ENCODE results near the gene ZFP3. TPM values are rescaled to one million over a fixed set of nuclear protein-coding genes. Genes with fewer than 3 reads are reported as not detected.
"Not testable (repeated sequence)": the region's sequence is repeated elsewhere in the genome, so short reads cannot be mapped to it uniquely, and the experiment has no call there.

Gene ZFP3
- total RNA-seq, 2 experiments from 2014 or later: 2.6 to 2.7 TPM

DNA sequence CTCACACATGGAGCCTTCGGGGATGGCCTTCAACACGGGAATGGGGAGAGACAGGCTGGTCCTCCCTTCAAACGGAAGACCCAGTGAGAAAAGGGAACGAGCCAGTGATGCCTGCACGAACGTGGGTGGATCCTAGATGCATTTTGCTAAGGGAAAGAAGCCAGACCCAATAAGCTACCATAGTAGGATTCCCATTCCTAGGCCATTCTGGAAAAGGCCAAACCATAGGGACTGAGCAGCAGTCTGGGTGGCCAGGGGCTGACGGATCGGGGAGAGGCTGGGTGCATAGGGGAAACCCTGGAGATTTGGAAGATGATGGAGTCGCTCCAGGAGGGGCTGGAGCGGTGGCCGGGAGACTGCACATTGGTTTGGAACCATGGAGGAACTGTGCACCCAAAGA lies 56.3 kb downstream of the ZFP3 start:
- POLR2A ChIA-PET, CTCF ChIA-PET: not testable (repeated sequence)

GRCh38 chr17:5135131-5135712 lies 57.0 kb downstream of the ZFP3 start:
- CTCF ChIA-PET, POLR2A ChIA-PET: not testable (repeated sequence)

GRCh38 chr17:5135726-5136579 lies 57.7 kb downstream of the ZFP3 start:
- POLR2A ChIA-PET: no interaction called here
- CTCF ChIA-PET: no interaction called here

DNA sequence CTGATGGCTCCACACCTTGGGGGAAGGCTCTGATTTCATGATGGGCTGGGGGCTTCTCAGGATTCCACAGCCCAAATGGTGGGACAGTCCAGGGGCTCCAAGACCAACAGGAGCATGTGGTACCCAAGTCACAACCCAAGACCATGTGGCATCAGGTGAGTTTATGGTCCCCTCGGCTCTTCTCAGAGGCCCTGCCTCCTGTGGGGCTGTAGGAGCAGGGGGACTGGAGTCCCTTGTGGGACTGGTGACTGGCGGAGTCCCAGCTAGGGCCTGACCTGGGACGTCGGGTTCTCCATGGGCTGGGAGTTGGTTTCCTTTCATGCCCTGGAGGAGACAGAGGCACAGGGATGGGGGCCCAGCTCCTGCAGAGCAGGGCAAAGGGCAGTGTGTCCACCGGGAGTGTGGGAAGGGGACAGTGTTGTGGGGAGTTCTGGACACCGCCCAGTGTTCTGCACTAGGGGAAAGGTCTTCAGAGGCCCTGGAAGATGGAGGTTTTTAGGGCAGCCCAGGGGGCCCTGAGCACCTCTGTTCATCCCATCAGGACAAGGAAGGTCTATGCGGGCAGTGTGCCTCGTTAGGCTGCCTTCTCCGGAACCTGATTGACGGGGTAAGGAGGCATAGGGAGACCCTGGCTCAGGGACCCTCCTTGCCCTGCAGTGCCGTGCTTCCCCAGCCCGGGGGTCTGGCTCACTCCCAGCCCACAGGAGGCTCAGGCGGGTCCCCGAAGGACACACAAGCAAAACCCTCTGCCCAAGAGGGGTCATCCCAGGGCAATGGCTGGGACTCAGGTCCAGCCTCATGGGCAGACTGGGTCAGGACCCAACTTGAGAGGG lies 58.5 kb downstream of the ZFP3 start:
- POLR2A ChIA-PET, CTCF ChIA-PET: not testable (repeated sequence)

DNA sequence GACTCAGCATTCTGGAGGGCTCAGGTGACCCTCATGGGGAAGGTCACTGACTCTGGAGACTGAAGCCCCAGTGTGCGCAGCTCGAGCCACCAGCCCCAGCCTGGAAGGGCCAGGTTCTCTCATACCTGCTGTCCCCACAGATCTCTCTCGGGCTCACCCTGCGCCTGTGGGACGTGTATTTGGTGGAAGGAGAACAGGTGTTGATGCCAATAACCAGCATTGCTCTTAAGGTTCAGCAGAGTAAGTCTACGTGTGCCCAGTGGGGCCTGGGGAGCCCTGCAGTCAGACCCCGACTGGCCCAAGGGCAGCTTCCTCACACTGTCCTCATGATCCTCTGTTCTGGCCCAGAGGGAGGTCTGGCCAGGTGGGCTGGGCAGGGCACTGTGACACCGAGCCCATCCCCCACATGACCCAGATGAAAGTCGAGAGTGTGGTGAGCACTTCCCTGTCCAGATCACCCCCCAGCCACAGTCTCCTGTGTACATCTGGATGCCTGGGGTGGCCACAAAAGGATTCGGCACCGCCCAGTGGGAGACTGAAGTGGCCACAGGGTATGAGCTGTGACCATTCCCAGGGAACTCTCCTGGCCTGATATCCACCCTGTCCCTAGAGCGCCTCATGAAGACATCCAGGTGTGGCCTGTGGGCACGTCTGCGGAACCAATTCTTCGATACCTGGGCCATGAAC lies 59.4 kb downstream of the ZFP3 start:
- CTCF ChIA-PET, POLR2A ChIA-PET: not testable (repeated sequence)

DNA sequence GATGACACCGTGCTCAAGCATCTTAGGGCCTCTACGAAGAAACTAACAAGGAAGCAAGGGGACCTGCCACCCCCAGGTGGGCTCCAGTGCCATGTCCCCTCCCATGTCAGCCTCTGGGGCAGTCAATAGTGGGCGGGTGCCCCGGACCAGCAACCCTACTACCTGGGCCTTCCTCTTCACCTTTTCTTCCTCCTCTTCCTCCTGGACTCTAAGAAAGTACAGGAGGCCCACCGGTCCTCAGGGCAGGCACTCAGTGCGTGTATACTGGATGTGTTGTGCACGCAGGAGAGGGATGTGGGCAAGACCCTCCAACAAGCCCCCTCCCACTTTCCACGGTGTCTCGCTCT lies 59.9 kb downstream of the ZFP3 start:
- POLR2A ChIA-PET, CTCF ChIA-PET: not testable (repeated sequence)

- ChIA-PET POLR2A (no interaction called here), CTCF (no interaction called here)
Measured at GRCh38 chr17:5138616-5139457, 60.6 kb downstream of the ZFP3 start.

DNA sequence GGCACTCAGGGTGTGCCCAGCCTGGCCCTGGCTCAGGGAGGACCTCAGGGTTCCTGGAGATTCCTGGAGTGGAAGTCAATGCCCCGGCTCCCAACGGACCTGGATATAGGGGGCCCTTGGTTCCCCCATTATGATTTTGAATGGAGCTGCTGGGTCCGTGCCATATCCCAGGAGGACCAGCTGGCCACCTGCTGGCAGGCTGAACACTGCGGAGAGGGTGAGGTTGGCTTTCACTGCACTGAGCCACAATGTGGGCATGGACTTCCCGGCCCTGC lies 61.1 kb downstream of the ZFP3 start:
- ChIA-PET CTCF (no interaction called here), POLR2A (no interaction called here)

DNA sequence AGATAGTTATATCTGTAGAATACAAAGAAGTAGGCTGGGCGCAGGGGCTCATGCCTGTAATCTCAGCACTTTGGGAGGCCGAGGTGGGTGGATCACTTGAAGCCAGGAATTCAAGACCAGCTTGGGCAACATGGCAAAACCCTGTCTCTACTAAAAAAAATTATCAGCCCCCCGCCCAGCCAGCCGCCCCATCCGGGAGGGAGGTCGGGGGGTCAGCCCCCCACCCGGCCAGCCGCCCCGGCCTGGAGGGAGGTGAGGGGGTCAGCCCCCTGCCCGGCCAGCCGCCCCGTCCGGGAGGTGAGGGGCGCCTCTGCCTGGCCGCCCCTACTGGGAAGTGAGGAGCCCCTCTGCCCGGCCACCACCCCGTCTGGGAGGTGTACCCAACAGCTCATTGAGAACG lies 64.6 kb downstream of the ZFP3 start:
- POLR2A ChIA-PET, CTCF ChIA-PET: not testable (repeated sequence)

Other genes starting within 250 kb of the ZFP3 start
- gene MINK1, start 245.1 kb upstream of the ZFP3 start, total RNA-seq: 10 to 100 TPM; 46.8 to 48.5 TPM
- gene C17orf107, start 178.9 kb upstream of the ZFP3 start, total RNA-seq: 1 to 10 TPM; 2.8 to 3.2 TPM
- gene CHRNE, start 175.4 kb upstream of the ZFP3 start, total RNA-seq: under 1 TPM; 0.38 to 0.42 TPM
- not detected for gene GP1BA, start 146.2 kb upstream of the ZFP3 start, total RNA-seq
- 10 to 100 TPM; 91.7 to 92.9 TPM for gene SLC25A11, start 138.4 kb upstream of the ZFP3 start, total RNA-seq
- gene RNF167, start 138.2 kb upstream of the ZFP3 start, total RNA-seq: 100 to 1,000 TPM; 179 to 192 TPM
- gene PFN1, start 129.9 kb upstream of the ZFP3 start, total RNA-seq: 1,000 to 10,000 TPM; 1,847 to 1,866 TPM
- 10 to 100 TPM; 28.2 to 31.5 TPM for gene ENO3, start 127.3 kb upstream of the ZFP3 start, total RNA-seq
- gene SPAG7, start 110.7 kb upstream of the ZFP3 start, total RNA-seq: 10 to 100 TPM; 64.0 to 64.8 TPM
- 100 to 1,000 TPM; 120 to 125 TPM for gene CAMTA2, start 90.8 kb upstream of the ZFP3 start, total RNA-seq
- under 1 TPM; 0.30 to 0.31 TPM for gene INCA1, start 80.9 kb upstream of the ZFP3 start, total RNA-seq
- 10 to 100 TPM; 72.7 to 77.3 TPM for gene KIF1C, start 80.5 kb upstream of the ZFP3 start, total RNA-seq
- gene SLC52A1, start 43.0 kb upstream of the ZFP3 start, total RNA-seq: under 1 TPM; 0.21 to 0.32 TPM
- gene ZNF232, start 33.4 kb downstream of the ZFP3 start, total RNA-seq: 10 to 100 TPM; 23.9 to 24.8 TPM
- under 1 TPM; 0.04 TPM for gene USP6, start 37.6 kb downstream of the ZFP3 start, total RNA-seq
- 10 to 100 TPM; 11.9 to 12.1 TPM for gene ZNF594, start 113.4 kb downstream of the ZFP3 start, total RNA-seq
- gene SCIMP, start 156.4 kb downstream of the ZFP3 start, total RNA-seq: under 1 TPM; 0.08 to 0.23 TPM
- gene RABEP1, start 203.8 kb downstream of the ZFP3 start, total RNA-seq: 10 to 100 TPM; 58.8 to 59.1 TPM